ENCODE measurements around the gene HOXB3.

Gene HOXB3

GRCh38 chr17:48551214-48551555 is 38.9 kb downstream of the HOXB3 start:
- H3K4me3 ChIP-seq (ENCODE audit: low read depth, low read length), result no peak overlapping the region
- TF ChIP-seq CTCF (conservative IDR thresholded peaks at IDR 0.05; ENCODE audit: low read depth, low read length), result no peak
- no peak for DNase-seq (ENCODE audit: low read depth)

- no peak for DNase-seq (ENCODE audit: low read depth)
- H3K4me3 ChIP-seq (ENCODE audit: low read depth, low read length), result no peak overlapping the region
- no peak for TF ChIP-seq CTCF (conservative IDR thresholded peaks at IDR 0.05; ENCODE audit: low read depth, low read length)
These were observed 39.4 kb downstream of the HOXB3 start for GRCh38 chr17:48550502-48551213.

- no peak for DNase-seq (ENCODE audit: low read depth)
- TF ChIP-seq CTCF (conservative IDR thresholded peaks at IDR 0.05; ENCODE audit: low read depth, low read length), result no peak
- H3K4me3 ChIP-seq (ENCODE audit: low read depth, low read length), result no peak overlapping the region
These were observed 40.0 kb downstream of the HOXB3 start for GRCh38 chr17:48549914-48550501.

- no peak for DNase-seq (ENCODE audit: low read depth)
These were observed 40.8 kb downstream of the HOXB3 start for GRCh38 chr17:48549281-48549630.

GRCh38 chr17:48548523-48549280 is 41.3 kb downstream of the HOXB3 start:
- DNase-seq (ENCODE audit: low read depth), result no peak
- no peak overlapping the region for H3K4me3 ChIP-seq (ENCODE audit: low read depth, low read length)
- TF ChIP-seq CTCF (conservative IDR thresholded peaks at IDR 0.05; ENCODE audit: low read depth, low read length), result no peak

More at GRCh38 chr17:48549281-48549630, 40.8 kb downstream of the HOXB3 start:
- no peak overlapping the region for H3K4me3 ChIP-seq (ENCODE audit: low read depth, low read length)
- no peak for TF ChIP-seq CTCF (conservative IDR thresholded peaks at IDR 0.05; ENCODE audit: low read depth, low read length)

- no peak for DNase-seq (ENCODE audit: low read depth)
- no peak overlapping the region for H3K4me3 ChIP-seq (ENCODE audit: low read depth, low read length)
- TF ChIP-seq CTCF (conservative IDR thresholded peaks at IDR 0.05; ENCODE audit: low read depth, low read length), result no peak
These were observed 42.1 kb downstream of the HOXB3 start for GRCh38 chr17:48547808-48548522.
